Breast epithelium (tissue), 4 donors: Measurements from ENCODE around the gene DAPK1. TPM values are rescaled to one million over a fixed set of nuclear protein-coding genes. Genes with fewer than 3 reads are reported as not detected.

Experiments
- DNase-seq, 2 donors: peaks; one replicate each; pipeline ENCODE4 v3.0.0-alpha.2; 2019; ENCODE audit warnings: low spot score in 2 of 2
- H3K27ac ChIP-seq, 2 donors: fragments of 200-600 bp; sonication (generic) in 1 of 2; one replicate each; pipeline ENCODE4 v1.5.1; 2016 to 2019; ENCODE audit warnings: mild to moderate bottlenecking in 1 of 2
- H3K27me3 ChIP-seq, 2 donors: fragments of 200-600 bp; sonication (generic) in 1 of 2; one replicate each; pipeline versions ENCODE4 v1.5.1 to v1.6.0; 2017 to 2019; ENCODE audit warnings: control low read depth in 1 of 2, mild to moderate bottlenecking in 1 of 2
- H3K36me3 ChIP-seq: fragments of 200-600 bp; one replicate; pipeline ENCODE4 v1.5.1; 2019
- H3K4me1 ChIP-seq, 2 donors: fragments of 200-600 bp; sonication (generic); one replicate each; pipeline ENCODE4 v1.5.1; 2016 to 2019; ENCODE audit warnings: control low read depth in 1 of 2
- H3K4me3 ChIP-seq, 3 donors: fragments of 200-600 bp; sonication (generic); 1 replicate in 2 of 3; 2 replicates in 1 of 3; pipeline ENCODE4 v1.5.1; 2016 to 2019; ENCODE audit warnings: mild to moderate bottlenecking in 3 of 3, moderate library complexity in 2 of 3
- H3K9me3 ChIP-seq, 2 donors: fragments of 200-600 bp; sonication (generic) in 1 of 2; one replicate each; pipeline ENCODE4 v1.5.1; 2016 to 2019; ENCODE audit warnings: control low read depth in 1 of 2
- POLR2A ChIP-seq: fragments of 450-650 bp; IDR thresholded peaks from one replicate; pipeline ENCODE4 v1.6.1; 2016; ENCODE audit warnings: antibody characterized with exemption, mild to moderate bottlenecking, moderate library complexity
- POLR2AphosphoS5 ChIP-seq, 3 donors: sonication (generic); formaldehyde crosslinking; IDR thresholded peaks; one replicate each; pipeline ENCODE4 v1.6.1; 2017; ENCODE audit warnings: antibody characterized with exemption in 3 of 3
- intact Hi-C: fragments of 100-400 bp; cut with DNase I; formaldehyde crosslinking; loops from one replicate; pipeline ENCODE4 v1.15.1; 2023; ENCODE audit warnings: low total_unique reads
- total RNA-seq, 3 donors: library from RNA; depleted of rRNA; stranded (reverse); fragments of >200 nt; gene quantifications; one replicate each; pipeline ENCODE4 v1.1.0, GENCODE V29; 2016
- TF ChIP-seq, protein P1 (sequence below), 3 donors: fragments of 450-650 bp; IDR thresholded peaks; one replicate each; pipeline ENCODE4 v1.5.1; 2016 to 2017; ENCODE audit warnings: antibody characterized with exemption in 3 of 3, mild to moderate bottlenecking in 3 of 3, moderate library complexity in 3 of 3

DAPK1 gene
- total RNA-seq, 3 donors from 2014 or later, result 14.7 to 42.6 (median 34.5) TPM

GRCh38 chr9:87749335-87750035, 251.8 kb downstream of the DAPK1 start:
- TF ChIP-seq, protein P1, sequence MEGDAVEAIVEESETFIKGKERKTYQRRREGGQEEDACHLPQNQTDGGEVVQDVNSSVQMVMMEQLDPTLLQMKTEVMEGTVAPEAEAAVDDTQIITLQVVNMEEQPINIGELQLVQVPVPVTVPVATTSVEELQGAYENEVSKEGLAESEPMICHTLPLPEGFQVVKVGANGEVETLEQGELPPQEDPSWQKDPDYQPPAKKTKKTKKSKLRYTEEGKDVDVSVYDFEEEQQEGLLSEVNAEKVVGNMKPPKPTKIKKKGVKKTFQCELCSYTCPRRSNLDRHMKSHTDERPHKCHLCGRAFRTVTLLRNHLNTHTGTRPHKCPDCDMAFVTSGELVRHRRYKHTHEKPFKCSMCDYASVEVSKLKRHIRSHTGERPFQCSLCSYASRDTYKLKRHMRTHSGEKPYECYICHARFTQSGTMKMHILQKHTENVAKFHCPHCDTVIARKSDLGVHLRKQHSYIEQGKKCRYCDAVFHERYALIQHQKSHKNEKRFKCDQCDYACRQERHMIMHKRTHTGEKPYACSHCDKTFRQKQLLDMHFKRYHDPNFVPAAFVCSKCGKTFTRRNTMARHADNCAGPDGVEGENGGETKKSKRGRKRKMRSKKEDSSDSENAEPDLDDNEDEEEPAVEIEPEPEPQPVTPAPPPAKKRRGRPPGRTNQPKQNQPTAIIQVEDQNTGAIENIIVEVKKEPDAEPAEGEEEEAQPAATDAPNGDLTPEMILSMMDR (IDR thresholded peaks at IDR 0.05), result no peak
- TF ChIP-seq POLR2A (no peak), POLR2AphosphoS5 (IDR thresholded peaks at IDR 0.05) (no peak)
- DNase-seq, result no peak
- H3K27me3 ChIP-seq, result peaks cover 0 to 5% of the 10 kb centered on the region in 2 donors
- H3K4me3 ChIP-seq, result no peak overlapping the region
- H3K27ac ChIP-seq, result no peak overlapping the region
- H3K4me1 ChIP-seq, result no peaks in the 10 kb centered on the region
- intact Hi-C loops, result no loop called here
- H3K9me3 ChIP-seq, result peaks cover 0 to 12% of the 10 kb centered on the region in 2 donors
- H3K36me3 ChIP-seq, result no peaks in the 10 kb centered on the region

GRCh38 chr9:87750726-87751125, 253.1 kb downstream of the DAPK1 start:
- no peak for TF ChIP-seq POLR2A
- TF ChIP-seq, protein P1 (IDR thresholded peaks at IDR 0.05), result no peak
- TF ChIP-seq POLR2AphosphoS5 (IDR thresholded peaks at IDR 0.05), result no peak
- peaks cover 0 to 12% of the 10 kb centered on the region in 2 donors for H3K9me3 ChIP-seq
- no peak overlapping the region for H3K27ac ChIP-seq
- no peaks in the 10 kb centered on the region for H3K36me3 ChIP-seq
- no peak for DNase-seq
- peaks cover 0 to 5% of the 10 kb centered on the region in 2 donors for H3K27me3 ChIP-seq
- no peaks in the 10 kb centered on the region for H3K4me1 ChIP-seq
- intact Hi-C loops, result no loop called here
- H3K4me3 ChIP-seq, result no peak overlapping the region

- H3K36me3 ChIP-seq, result no peaks in the 10 kb centered on the region
- H3K27ac ChIP-seq, result no peak overlapping the region
- peaks cover 0 to 5% of the 10 kb centered on the region in 2 donors for H3K27me3 ChIP-seq
- TF ChIP-seq POLR2A (no peak), POLR2AphosphoS5 (IDR thresholded peaks at IDR 0.05) (no peak)
- TF ChIP-seq, protein P1 (IDR thresholded peaks at IDR 0.05), result no peak
- peaks cover 0 to 12% of the 10 kb centered on the region in 2 donors for H3K9me3 ChIP-seq
- no peaks in the 10 kb centered on the region for H3K4me1 ChIP-seq
- DNase-seq, result no peak
- intact Hi-C loops, result no loop called here
- H3K4me3 ChIP-seq, result no peak overlapping the region
Observed at GRCh38 chr9:87751423-87751822, 253.8 kb downstream of the DAPK1 start.

DNA sequence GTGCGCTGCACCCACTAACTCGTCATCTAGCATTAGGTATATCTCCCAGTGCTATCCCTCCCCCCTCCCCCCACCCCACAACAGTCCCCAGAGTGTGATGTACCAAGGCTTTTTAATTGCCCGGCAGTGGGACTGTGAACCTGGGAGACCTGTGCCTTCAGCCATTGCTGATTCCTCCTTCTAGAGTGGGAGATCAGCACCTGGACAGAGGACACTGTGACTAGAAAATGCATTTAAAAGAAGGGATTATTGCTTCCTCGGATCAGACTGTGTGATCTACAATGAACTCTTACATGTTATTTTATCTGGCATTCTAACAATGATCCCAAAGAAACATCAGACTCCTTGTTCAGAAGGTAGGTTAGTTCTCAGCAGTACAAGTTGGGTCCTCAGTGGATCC, 254.2 kb downstream of the DAPK1 start:
- no peaks in the 10 kb centered on the region for H3K4me1 ChIP-seq
- no peak overlapping the region for H3K4me3 ChIP-seq
- DNase-seq, result no peak
- no peak for TF ChIP-seq POLR2A
- TF ChIP-seq, protein P1 (IDR thresholded peaks at IDR 0.05), result no peak
- no peak for TF ChIP-seq POLR2AphosphoS5 (IDR thresholded peaks at IDR 0.05)
- H3K27ac ChIP-seq, result no peak overlapping the region
- intact Hi-C loops, result no loop called here
- no peaks in the 10 kb centered on the region for H3K36me3 ChIP-seq
- peaks cover 0 to 12% of the 10 kb centered on the region in 2 donors for H3K9me3 ChIP-seq
- H3K27me3 ChIP-seq, result peaks cover 0 to 5% of the 10 kb centered on the region in 2 donors

- DNase-seq, result no peak
- TF ChIP-seq, protein P1 (IDR thresholded peaks at IDR 0.05), result no peak
- TF ChIP-seq POLR2A (no peak), POLR2AphosphoS5 (IDR thresholded peaks at IDR 0.05) (no peak)
- H3K36me3 ChIP-seq, result no peaks in the 10 kb centered on the region
- no peak overlapping the region for H3K27ac ChIP-seq
- H3K4me3 ChIP-seq, result no peak overlapping the region
- intact Hi-C loops, result no loop called here
- peaks cover 0 to 12% of the 10 kb centered on the region in 2 donors for H3K9me3 ChIP-seq
- H3K4me1 ChIP-seq, result no peaks in the 10 kb centered on the region
- H3K27me3 ChIP-seq, result peaks cover 0 to 5% of the 10 kb centered on the region in 2 donors
Observed at GRCh38 chr9:87753313-87753712, 255.6 kb downstream of the DAPK1 start.
